DND-41 (cell line): ENCODE measurements around the gene NEU4.

ENCODE experiments used
- ATAC-seq: fragments of 200-7000 bp; cut with Tn5 transposase; 3 replicates; pipeline ENCODE4 v1.9.1; 2021; ENCODE audit warnings: low read depth; ENCODE audit not compliant: insufficient read depth
- DNase-seq: peaks from one replicate; pipeline ENCODE4 v3.0.0-alpha.2; 2020
- H2AFZ ChIP-seq: 2 replicates; pipeline ENCODE4 v1.6.0; 2012; ENCODE audit warnings: low read depth, low read length
- H3K27ac ChIP-seq: 2 replicates; pipeline ENCODE4 v1.5.1; 2012; ENCODE audit warnings: low read length, inconsistent platforms
- H3K27me3 ChIP-seq: fragments of 200-600 bp; sonication (generic); 2 replicates; pipeline ENCODE4 v1.6.0; 2012; ENCODE audit warnings: low read length, mild to moderate bottlenecking, inconsistent platforms; ENCODE audit not compliant: insufficient read depth, poor library complexity
- H3K36me3 ChIP-seq: 2 replicates; pipeline ENCODE4 v1.5.1; 2012; ENCODE audit warnings: low read length, inconsistent platforms; ENCODE audit not compliant: insufficient read depth
- H3K4me1 ChIP-seq: 2 replicates; pipeline ENCODE4 v1.5.1; 2012; ENCODE audit warnings: mild to moderate bottlenecking, low read length; ENCODE audit not compliant: insufficient read depth
- H3K4me2 ChIP-seq: 2 replicates; pipeline ENCODE4 v1.6.0; 2012; ENCODE audit warnings: mild to moderate bottlenecking, moderate library complexity, low read length, inconsistent platforms; ENCODE audit not compliant: insufficient read depth
- H3K4me3 ChIP-seq, 2 experiments: fragments of 200-600 bp in 1 of 2; shearing (Covaris generic) in 1 of 2; 2 replicates each; pipeline ENCODE4 v1.5.1; 2012 to 2016; ENCODE audit warnings: inconsistent platforms in 2 of 2, low read length in 2 of 2, mild to moderate bottlenecking in 2 of 2, low read depth in 1 of 2, moderate library complexity in 1 of 2
- H3K79me2 ChIP-seq: 2 replicates; pipeline ENCODE4 v1.6.0; 2012; ENCODE audit warnings: low read length, inconsistent platforms; ENCODE audit not compliant: insufficient read depth
- H3K9ac ChIP-seq: 2 replicates; pipeline ENCODE4 v1.6.0; 2012; ENCODE audit warnings: low read depth, mild to moderate bottlenecking, inconsistent platforms, low read length, moderate library complexity
- H3K9me3 ChIP-seq: 2 replicates; pipeline ENCODE4 v1.5.1; 2012; ENCODE audit warnings: low read length, moderate library complexity, mild to moderate bottlenecking, inconsistent platforms; ENCODE audit not compliant: insufficient read depth, severe bottlenecking
- H4K20me1 ChIP-seq: 2 replicates; pipeline ENCODE4 v1.6.0; 2012; ENCODE audit warnings: low read length; ENCODE audit not compliant: insufficient read depth
- EZH2 ChIP-seq: IDR thresholded peaks from 3 replicates; pipeline ENCODE4 v1.6.1; 2012; ENCODE audit warnings: borderline replicate concordance, low read depth, mild to moderate bottlenecking, moderate library complexity, low read length, inconsistent platforms; ENCODE audit not compliant: severe bottlenecking
- TF ChIP-seq, protein P1 (sequence below): IDR thresholded peaks from 2 replicates; pipeline ENCODE4 v1.5.1; 2012; ENCODE audit warnings: borderline replicate concordance, low read length, moderate library complexity, mild to moderate bottlenecking; ENCODE audit not compliant: poor library complexity, severe bottlenecking; ENCODE audit errors: extremely low read depth

The NEU4 gene

DNA sequence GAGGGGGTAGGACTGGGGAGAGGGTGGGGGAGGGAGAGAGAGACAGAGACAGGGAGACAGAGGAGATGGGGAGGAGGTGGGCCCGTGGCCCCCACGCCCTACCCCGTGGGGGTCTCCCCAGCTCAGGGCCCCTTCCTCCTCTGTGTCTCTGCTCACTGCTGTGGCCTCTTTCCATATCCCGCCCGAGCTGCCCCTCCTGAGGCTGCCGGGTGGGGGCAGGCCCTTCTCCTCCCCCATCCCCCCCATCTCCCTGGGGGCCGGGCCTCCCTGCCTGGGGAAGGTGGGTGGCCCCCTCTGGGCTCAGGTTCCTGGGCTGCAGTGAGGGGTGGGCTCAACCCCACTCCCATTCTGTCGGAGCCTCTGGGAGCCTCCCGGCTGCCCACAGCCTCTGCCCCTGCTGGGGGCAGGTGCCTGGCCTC lies 50.0 kb downstream of the NEU4 start:
- Histone ChIP-seq H3K4me1 (peaks cover 34% of the 10 kb centered on the region), H3K9me3 (no peaks in the 10 kb centered on the region), H3K9ac (peak overlapping the region; percentile 10; the same call in 1 of the 2 replicates), H3K27ac (0 out of 2 replicates have a peak overlapping the region, but pooled peaks have one; percentile 67), H3K36me3 (no peaks in the 10 kb centered on the region), H3K4me2 (peak overlapping the region; percentile 49), H3K79me2 (no peaks in the 10 kb centered on the region), H3K4me3 (peak overlapping the region in 1 of 2 experiments; percentile 28; a peak in 1 of 4 replicates), H4K20me1 (peaks cover 17% of the 10 kb centered on the region; the same call in 1 of the 2 replicates), H3K27me3 (peaks cover 9% of the 10 kb centered on the region), H2AFZ (no peak overlapping the region)
- TF ChIP-seq EZH2: no peak
- TF ChIP-seq, protein P1, sequence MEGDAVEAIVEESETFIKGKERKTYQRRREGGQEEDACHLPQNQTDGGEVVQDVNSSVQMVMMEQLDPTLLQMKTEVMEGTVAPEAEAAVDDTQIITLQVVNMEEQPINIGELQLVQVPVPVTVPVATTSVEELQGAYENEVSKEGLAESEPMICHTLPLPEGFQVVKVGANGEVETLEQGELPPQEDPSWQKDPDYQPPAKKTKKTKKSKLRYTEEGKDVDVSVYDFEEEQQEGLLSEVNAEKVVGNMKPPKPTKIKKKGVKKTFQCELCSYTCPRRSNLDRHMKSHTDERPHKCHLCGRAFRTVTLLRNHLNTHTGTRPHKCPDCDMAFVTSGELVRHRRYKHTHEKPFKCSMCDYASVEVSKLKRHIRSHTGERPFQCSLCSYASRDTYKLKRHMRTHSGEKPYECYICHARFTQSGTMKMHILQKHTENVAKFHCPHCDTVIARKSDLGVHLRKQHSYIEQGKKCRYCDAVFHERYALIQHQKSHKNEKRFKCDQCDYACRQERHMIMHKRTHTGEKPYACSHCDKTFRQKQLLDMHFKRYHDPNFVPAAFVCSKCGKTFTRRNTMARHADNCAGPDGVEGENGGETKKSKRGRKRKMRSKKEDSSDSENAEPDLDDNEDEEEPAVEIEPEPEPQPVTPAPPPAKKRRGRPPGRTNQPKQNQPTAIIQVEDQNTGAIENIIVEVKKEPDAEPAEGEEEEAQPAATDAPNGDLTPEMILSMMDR: no peak
- ATAC-seq (no peak), DNase-seq (no peak)

DNA sequence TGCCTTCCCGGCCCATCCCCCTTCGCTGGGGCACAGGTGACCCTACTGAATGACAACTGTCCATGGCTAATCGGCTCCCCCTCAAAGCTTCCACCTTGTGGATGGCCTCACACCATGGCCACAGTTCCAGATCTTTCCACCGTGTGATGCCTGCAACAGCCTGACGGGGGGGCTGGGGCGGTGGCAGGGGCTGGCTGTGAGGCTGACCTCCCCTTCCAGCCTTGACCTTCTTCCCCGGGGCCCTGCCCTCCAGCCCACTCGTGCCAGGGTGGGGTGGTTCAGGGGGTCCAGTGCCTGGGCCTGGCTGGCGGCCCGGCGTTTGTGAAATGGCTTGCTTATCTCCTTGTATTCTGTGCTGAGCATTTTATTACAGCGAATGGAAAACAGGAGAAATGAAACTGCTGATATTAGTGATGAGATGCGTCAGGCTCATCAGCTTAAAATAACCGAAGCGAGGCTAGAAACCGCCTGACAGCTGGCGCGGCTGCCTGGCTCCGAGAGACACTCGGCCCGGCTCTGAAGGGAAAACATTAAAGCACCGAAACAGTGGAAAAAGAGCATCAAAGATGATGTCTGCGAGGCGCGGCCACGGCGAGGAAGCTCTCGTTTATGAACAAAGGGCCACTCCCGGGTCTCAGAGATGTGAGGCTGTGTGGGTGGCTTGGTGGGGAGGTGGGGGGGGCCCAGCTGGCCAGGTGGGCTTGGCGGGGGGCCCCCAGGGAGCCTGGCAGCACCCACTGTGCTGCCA lies 50.6 kb downstream of the NEU4 start:
- Histone ChIP-seq H4K20me1 (peaks cover 17% of the 10 kb centered on the region; the same call in 1 of the 2 replicates), H3K79me2 (no peaks in the 10 kb centered on the region), H3K36me3 (no peaks in the 10 kb centered on the region), H3K27me3 (peaks cover 9% of the 10 kb centered on the region), H3K9me3 (no peaks in the 10 kb centered on the region), H2AFZ (no peak overlapping the region), H3K27ac (peak overlapping the region; percentile 67), H3K4me2 (peak overlapping the region; percentile 49), H3K4me3 (peak overlapping the region in 1 of 2 experiments; percentile 28; a peak in 1 of 4 replicates), H3K9ac (peak overlapping the region; percentile 10; the same call in 1 of the 2 replicates), H3K4me1 (peaks cover 40% of the 10 kb centered on the region)
- no peak for TF ChIP-seq EZH2
- TF ChIP-seq, protein P1: peak; percentile 17
- DNase-seq: peak; percentile 78
- ATAC-seq: peak; percentile 78

DNA sequence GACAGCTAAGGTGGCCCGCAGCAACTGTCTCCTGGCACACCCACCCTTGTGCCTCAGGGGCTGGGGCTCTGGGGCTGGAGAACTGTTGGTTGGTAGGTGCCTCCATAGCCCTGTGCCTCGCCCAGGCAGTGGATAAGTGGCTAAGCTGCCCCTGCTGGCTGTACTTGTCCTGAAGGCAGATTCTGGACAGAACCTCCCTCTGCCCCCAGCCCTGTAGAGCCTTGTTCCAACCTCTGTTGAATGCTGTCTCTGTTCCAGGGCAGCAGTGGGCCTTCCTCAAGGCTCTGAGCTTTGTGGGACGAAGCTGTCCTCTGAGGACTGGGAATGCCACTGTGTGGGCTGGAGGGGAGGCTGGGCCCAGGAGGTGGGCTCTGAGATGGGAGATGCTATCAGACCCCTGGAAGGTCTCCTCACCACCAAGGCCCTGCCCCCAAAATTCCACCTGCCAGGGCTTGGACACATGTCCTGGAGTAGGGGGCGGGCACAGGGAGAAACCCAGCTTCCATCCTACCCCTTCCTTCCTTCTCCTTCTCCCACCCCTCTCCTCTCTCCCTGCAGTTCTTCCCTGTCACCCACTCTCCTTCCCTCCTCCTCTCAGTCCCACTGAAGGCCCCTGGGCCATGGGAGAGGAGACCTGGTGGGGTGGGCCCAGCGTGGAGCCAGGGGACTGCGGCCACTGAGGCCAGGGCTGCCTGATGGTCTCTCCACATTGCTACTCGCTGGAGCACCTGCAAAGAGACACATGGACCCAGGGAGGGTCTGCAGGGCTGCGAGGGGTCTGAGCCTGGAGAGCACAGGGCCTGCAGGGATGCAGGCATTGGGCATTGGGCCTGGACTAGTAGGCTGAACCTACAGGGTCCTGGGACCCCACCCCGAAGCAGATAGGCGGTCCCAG lies 51.4 kb downstream of the NEU4 start:
- no peaks in the 10 kb centered on the region for H3K9me3 ChIP-seq
- no peak overlapping the region for H2AFZ ChIP-seq
- H3K36me3 ChIP-seq: no peaks in the 10 kb centered on the region
- TF ChIP-seq, protein P1: no peak
- TF ChIP-seq EZH2: no peak
- peaks cover 20% of the 10 kb centered on the region; the same call in 1 of the 2 replicates for H4K20me1 ChIP-seq
- peak; percentile 75 for ATAC-seq
- DNase-seq: no peak
- H3K9ac ChIP-seq: peak overlapping the region; percentile 10; the same call in 1 of the 2 replicates
- H3K79me2 ChIP-seq: no peaks in the 10 kb centered on the region
- peaks cover 9% of the 10 kb centered on the region for H3K27me3 ChIP-seq
- H3K4me1 ChIP-seq: peaks cover 48% of the 10 kb centered on the region
- H3K4me2 ChIP-seq: peak overlapping the region; percentile 49
- H3K4me3 ChIP-seq: peak overlapping the region in 1 of 2 experiments; percentile 42; a peak in 2 of 4 replicates
- peak overlapping the region; percentile 67 for H3K27ac ChIP-seq
